HepG2 (cell line): ENCODE measurements around the gene CCDC116. TPM values are rescaled to one million over a fixed set of nuclear protein-coding genes. Genes with fewer than 3 reads are reported as not detected.

Experiments used
- ATAC-seq: fragments of 200-7000 bp; cut with Tn5 transposase; 3 replicates; pipeline ENCODE4 v1.9.1; 2020; ENCODE audit warnings: mild to moderate bottlenecking, moderate library complexity
- BruUV-seq: library from RNA; stranded (reverse); fragments of 400-500 nt; replicated peaks from 2 replicates; lab custom pipeline; 2021; lab: Mats Ljungman, UMichigan
- CTCF ChIA-PET: fragments of 300-600 bp; formaldehyde crosslinking; extraction: SDS; loops from one replicate; lab custom pipeline; 2021; ENCODE audit warnings: low total read pairs, inconsistent platforms, low intra/inter-chr PET ratio; lab: Yijun Ruan, JAX
- POLR2A ChIA-PET: fragments of 350-600 bp; sonication (Branson Sonifier 250); formaldehyde crosslinking; loops from one replicate; lab custom pipeline; 2020; ENCODE audit warnings: antibody characterized with exemption, inconsistent platforms; lab: Yijun Ruan, JAX
- DNase-seq: peaks from one replicate; pipeline ENCODE4 v3.0.0-alpha.2; 2015; ENCODE audit warnings: low spot score
- FAIRE-seq: peaks from 3 replicates; lab custom pipeline; 2011; peaks lifted over from hg19 to GRCh38; lab: Jason Lieb, UNC
- H2AFZ ChIP-seq: one replicate; pipeline ENCODE4 v1.6.1; 2011; ENCODE audit warnings: low read length, inconsistent platforms
- H3K27ac ChIP-seq: fragments of 300-600 bp; 3 replicates; pipeline ENCODE4 v1.8.0; 2011; ENCODE audit warnings: mixed run types, mild to moderate bottlenecking, mixed read lengths, low read length, inconsistent platforms; ENCODE audit not compliant: insufficient read depth; ENCODE audit errors: extremely low read length
- H3K27me3 ChIP-seq, 2 experiments: fragments of 200-600 bp in 1 of 2; 2 replicates in 1 of 2; 3 replicates in 1 of 2; pipeline versions ENCODE4 v1.6.0 to v1.8.0; 2011; ENCODE audit warnings: low read length in 2 of 2, mild to moderate bottlenecking in 2 of 2, moderate library complexity in 2 of 2, inconsistent platforms in 1 of 2; ENCODE audit not compliant: insufficient read depth in 2 of 2, control insufficient read depth in 1 of 2
- H3K36me3 ChIP-seq, 2 experiments: fragments of 200-600 bp in 1 of 2; replicated peaks in 1 of 2; 2 replicates in 1 of 2; 3 replicates in 1 of 2; pipeline versions ENCODE4 v1.5.1 to v1.8.0; 2011; ENCODE audit warnings: low read length in 2 of 2, inconsistent platforms in 1 of 2; ENCODE audit not compliant: insufficient read depth in 2 of 2, control insufficient read depth in 1 of 2
- H3K4me1 ChIP-seq: 2 replicates; pipeline ENCODE4 v1.5.1; 2012; ENCODE audit warnings: low read length, inconsistent platforms; ENCODE audit not compliant: insufficient read depth
- H3K4me2 ChIP-seq: 2 replicates; pipeline ENCODE4 v1.6.0; 2011; ENCODE audit warnings: low read depth, low read length, inconsistent platforms
- H3K4me3 ChIP-seq, 3 experiments: fragments of 200-600 bp in 1 of 3; sonication (generic), shearing (Covaris generic) in 1 of 3; replicated peaks in 1 of 3; 2 replicates each; pipeline ENCODE4 v1.5.1; 2011 to 2016; ENCODE audit warnings: low read length in 3 of 3, inconsistent platforms in 2 of 3, low read depth in 2 of 3, mild to moderate bottlenecking in 2 of 3, control low read depth in 1 of 3, mixed read lengths in 1 of 3; ENCODE audit not compliant: insufficient read depth in 1 of 3
- H3K79me2 ChIP-seq: one replicate; pipeline ENCODE4 v1.6.1; 2011; ENCODE audit warnings: low read length, inconsistent platforms; ENCODE audit not compliant: insufficient read depth
- H3K9ac ChIP-seq: 2 replicates; pipeline ENCODE4 v1.6.0; 2011; ENCODE audit warnings: mild to moderate bottlenecking, low read depth, low read length, inconsistent platforms; ENCODE audit not compliant: insufficient read depth
- H3K9me3 ChIP-seq: 2 replicates; pipeline ENCODE4 v1.5.1; 2012; ENCODE audit warnings: mild to moderate bottlenecking, low read length
- H4K20me1 ChIP-seq: 2 replicates; pipeline ENCODE4 v1.6.0; 2011; ENCODE audit warnings: inconsistent platforms, mild to moderate bottlenecking, low read length, moderate library complexity; ENCODE audit not compliant: insufficient read depth
- AGO2 ChIP-seq: fragments of 200-400 bp; formaldehyde crosslinking; optimal IDR thresholded peaks from 2 replicates; pipeline ENCODE3; 2017; ENCODE audit warnings: mild to moderate bottlenecking, low read depth, low read length, moderate library complexity
- ARNTL ChIP-seq: sonication (generic); formaldehyde crosslinking; IDR thresholded peaks from 2 replicates; pipeline ENCODE4 v1.4.0; 2020; ENCODE audit warnings: mild to moderate bottlenecking, missing genetic modification reagents
- CSRNP2 ChIP-seq: sonication (generic); formaldehyde crosslinking; conservative IDR thresholded peaks from 2 replicates; pipeline ENCODE4 v1.8.0; 2022; ENCODE audit warnings: low read depth, missing genetic modification reagents
- MAFF ChIP-seq: IDR thresholded peaks from 2 replicates; pipeline ENCODE4 v1.6.1; 2011; ENCODE audit warnings: low read depth, low read length, improper control_type of control experiment
- TMF1 ChIP-seq: sonication (generic); formaldehyde crosslinking; IDR thresholded peaks from 2 replicates; pipeline ENCODE4 v1.8.1; 2022; ENCODE audit warnings: low read depth, missing genetic modification reagents
- ZNF337 ChIP-seq: sonication (generic); formaldehyde crosslinking; IDR thresholded peaks from 2 replicates; pipeline ENCODE4 v1.5.1; 2020; ENCODE audit warnings: missing genetic modification reagents, low read depth, mild to moderate bottlenecking, borderline replicate concordance
- ZSCAN12 ChIP-seq: sonication (generic); formaldehyde crosslinking; IDR thresholded peaks from 2 replicates; pipeline ENCODE4 v1.9.0; 2021; ENCODE audit warnings: mild to moderate bottlenecking, missing genetic modification reagents
- WGBS: methylation state at CpG from one replicate; pipeline ENCODE4 v1.1.6; 2017; ENCODE audit warnings: low lambda C conversion rate; 5-methylcytosine and 5-hydroxymethylcytosine counted together
- in situ Hi-C: cut with HindIII; loops from 2 replicates; pipeline ENCODE4 v1.10.0; 2017; ENCODE audit warnings: low pct_unique_long_range_greater_than_20kb; ENCODE audit not compliant: extremely low pct_ligation_motif_present
- intact Hi-C: fragments of 100-400 bp; cut with micrococcal nuclease; formaldehyde crosslinking; loops from one replicate; pipeline ENCODE4 v1.10.0; 2022; ENCODE audit not compliant: unreplicated experiment
- polyA plus RNA-seq, 8 experiments: library from polyadenylated mRNA; depleted of rRNA in 3 of 8; stranded (reverse) in 7 of 8; unstranded in 1 of 8; fragments of >200 nt; fragmentation: Illumina TruSeq in 4 of 8; extraction: Trizol in 4 of 8; gene quantifications; 2 replicates each; pipeline versions ENCODE4 v1.2.1 to v1.2.3, GENCODE V29; 2011 to 2016; ENCODE audit warnings: low read depth in 4 of 8, missing spikeins in 1 of 8, mixed read lengths in 1 of 8; ENCODE audit not compliant: insufficient read depth in 1 of 8
- total RNA-seq, 5 experiments: library from RNA; depleted of rRNA; stranded (reverse); fragments of >200 nt; fragmentation: Illumina TruSeq; extraction: Trizol; gene quantifications; 2 replicates each; pipeline ENCODE4 v1.2.3, GENCODE V29; 2016; ENCODE audit warnings: low read depth in 1 of 5
- TF ChIP-seq, protein P1 (sequence below): sonication (generic); formaldehyde crosslinking; IDR thresholded peaks from 2 replicates; pipeline ENCODE4 v1.8.0; 2022; ENCODE audit warnings: mild to moderate bottlenecking, missing genetic modification reagents, moderate library complexity

CCDC116 gene
- total and polyA plus RNA-seq, 2 of the 13 experiments (the other 11 are each of a cell fraction or from before 2014, with no cell fraction given) = 0.15 to 0.33 TPM

DNA sequence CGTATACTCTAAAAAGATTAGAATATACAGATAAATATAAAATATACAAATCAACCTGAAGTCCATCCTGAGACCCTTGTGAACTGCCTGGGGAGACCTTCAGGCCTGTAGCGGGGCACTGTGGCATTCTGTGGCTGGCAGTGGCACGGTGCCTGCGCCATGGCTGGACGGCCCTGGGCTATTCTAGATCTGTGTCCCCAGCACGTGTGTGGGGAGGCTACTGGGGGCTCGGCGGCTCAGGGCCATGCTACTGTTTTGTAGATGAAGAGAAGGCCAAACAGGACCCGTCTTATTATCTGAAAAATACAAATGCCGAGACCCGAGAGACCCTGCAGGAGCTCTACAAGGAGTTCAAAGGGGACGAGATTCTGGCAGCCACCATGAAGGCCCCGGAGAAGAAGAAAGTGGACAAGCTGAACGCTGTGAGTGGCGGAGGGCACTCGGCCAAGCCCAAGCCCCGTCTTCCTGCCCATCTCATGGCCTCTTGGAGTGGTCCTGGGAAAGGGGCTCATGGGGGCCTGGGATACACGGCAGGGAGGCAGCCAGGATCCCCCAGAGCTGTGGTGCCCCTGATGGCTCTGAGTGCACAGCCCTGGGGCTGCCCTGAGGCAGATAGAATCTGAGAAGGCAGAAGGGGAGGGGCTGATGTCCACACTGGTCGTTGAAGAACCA, 52.1 kb downstream of the CCDC116 start:
- FAIRE-seq = no peak
- Histone ChIP-seq H3K4me1 (no peaks in the 10 kb centered on the region), H3K4me3 (no peak overlapping the region), H3K9ac (no peak overlapping the region), H3K36me3 (peaks cover 33 to 76% of the 10 kb centered on the region in 2 experiments; a peak in 4 of 5 replicates), H4K20me1 (no peaks in the 10 kb centered on the region), H2AFZ (no peak overlapping the region), H3K27me3 (no peaks in the 10 kb centered on the region; a peak in 1 of 5 replicates), H3K79me2 (no peaks in the 10 kb centered on the region), H3K9me3 (no peaks in the 10 kb centered on the region), H3K27ac (no peak overlapping the region), H3K4me2 (no peak overlapping the region)
- WGBS = 98% methylated on average over 17 of the region's 19 CpGs
- intact Hi-C loops (no loop called here), in situ Hi-C loops (no loop called here)
- BruUV-seq = no TSS peak
- DNase-seq = no peak
- ATAC-seq = no peak
- ChIA-PET POLR2A (interaction anchor here (1.0 kb wide), 1 partner anchor 19 kb away, joined by 4 read pairs; the partner anchor contains the start of gene PPIL2), CTCF (no interaction called here)
- TF ChIP-seq ZSCAN12 (CRISPR knock-in tag) = no peak

GRCh38 chr22:21685164-21685513, 52.6 kb downstream of the CCDC116 start:
- ChIA-PET POLR2A (no interaction called here), CTCF (no interaction called here)
- H3K79me2 ChIP-seq = no peaks in the 10 kb centered on the region
- no peak overlapping the region for H3K4me3 ChIP-seq
- no peak overlapping the region for H2AFZ ChIP-seq
- no peak overlapping the region for H3K27ac ChIP-seq
- H3K27me3 ChIP-seq = no peaks in the 10 kb centered on the region; a peak in 1 of 5 replicates
- intact Hi-C loops (no loop called here), in situ Hi-C loops (no loop called here)
- FAIRE-seq = no peak
- no peaks in the 10 kb centered on the region for H3K9me3 ChIP-seq
- no CpG with 5 or more reads among the region's 8 CpGs for WGBS
- no peak overlapping the region for H3K4me2 ChIP-seq
- no peak overlapping the region for H3K9ac ChIP-seq
- ATAC-seq = no peak
- DNase-seq = no peak
- no peak for TF ChIP-seq TMF1 (CRISPR knock-in tag)
- no peak for TF ChIP-seq ARNTL (CRISPR knock-in tag)
- TF ChIP-seq ZNF337 (CRISPR knock-in tag) = no peak
- TF ChIP-seq CSRNP2 (CRISPR knock-in tag) = no peak
- peak; percentile 48 for TF ChIP-seq AGO2
- TF ChIP-seq MAFF = no peak
- TF ChIP-seq, protein P1, sequence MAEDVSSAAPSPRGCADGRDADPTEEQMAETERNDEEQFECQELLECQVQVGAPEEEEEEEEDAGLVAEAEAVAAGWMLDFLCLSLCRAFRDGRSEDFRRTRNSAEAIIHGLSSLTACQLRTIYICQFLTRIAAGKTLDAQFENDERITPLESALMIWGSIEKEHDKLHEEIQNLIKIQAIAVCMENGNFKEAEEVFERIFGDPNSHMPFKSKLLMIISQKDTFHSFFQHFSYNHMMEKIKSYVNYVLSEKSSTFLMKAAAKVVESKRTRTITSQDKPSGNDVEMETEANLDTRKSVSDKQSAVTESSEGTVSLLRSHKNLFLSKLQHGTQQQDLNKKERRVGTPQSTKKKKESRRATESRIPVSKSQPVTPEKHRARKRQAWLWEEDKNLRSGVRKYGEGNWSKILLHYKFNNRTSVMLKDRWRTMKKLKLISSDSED (CRISPR knock-in tag) = no peak
- H3K36me3 ChIP-seq = peaks cover 32 to 79% of the 10 kb centered on the region in 2 experiments; a peak in 4 of 5 replicates
- H3K4me1 ChIP-seq = no peaks in the 10 kb centered on the region
- BruUV-seq = no TSS peak
- H4K20me1 ChIP-seq = no peaks in the 10 kb centered on the region
